CD4-positive, alpha-beta T cell treated with Interleukin-6 at 100 ng/mL for 8 hours (primary cell): ENCODE data around the gene MIAT.

Source experiments
- DNase-seq: peaks from one replicate; pipeline ENCODE4 v3.0.0-alpha.2; 2020; ENCODE audit warnings: mixed read lengths, low spot score

MIAT gene

DNA sequence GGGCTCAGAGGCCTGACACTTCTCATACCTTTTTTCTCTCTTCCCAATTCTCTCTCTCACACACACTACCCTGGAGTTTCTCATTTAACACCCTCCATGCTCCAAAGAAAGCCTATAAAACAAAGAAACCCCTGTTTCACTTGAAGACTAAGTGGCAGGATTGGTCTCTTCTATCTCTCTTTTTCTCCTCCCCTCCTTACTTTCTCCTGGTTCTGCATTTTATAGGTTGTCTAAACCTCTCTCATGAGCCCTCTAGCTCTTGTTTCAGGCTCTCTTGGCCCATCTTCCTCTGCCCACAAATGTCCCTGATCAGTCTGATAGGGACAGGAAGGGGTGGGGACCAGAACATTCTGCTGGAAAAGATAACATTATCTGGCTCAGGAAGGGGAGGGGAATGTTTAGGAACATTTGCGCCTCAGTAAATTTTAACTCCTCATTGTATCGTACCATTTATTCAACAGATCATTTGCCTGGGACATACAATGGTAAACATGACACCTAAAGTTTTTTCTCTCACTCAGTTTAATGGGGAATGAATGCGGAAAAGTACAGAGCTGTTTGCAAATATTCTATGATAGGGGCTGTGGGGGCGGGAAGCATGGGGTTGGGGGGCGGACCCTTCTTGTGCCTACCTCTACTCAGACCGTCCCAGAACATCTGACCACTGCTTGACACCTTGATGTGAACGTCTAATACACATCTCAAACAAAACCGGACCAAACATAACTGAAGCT is 24.8 kb upstream of the MIAT start:
- DNase-seq = no peak

GRCh38 chr22:26634189-26634588 is 23.2 kb upstream of the MIAT start:
- DNase-seq = no peak

GRCh38 chr22:26635117-26635516 is 22.3 kb upstream of the MIAT start:
- no peak for DNase-seq

DNA sequence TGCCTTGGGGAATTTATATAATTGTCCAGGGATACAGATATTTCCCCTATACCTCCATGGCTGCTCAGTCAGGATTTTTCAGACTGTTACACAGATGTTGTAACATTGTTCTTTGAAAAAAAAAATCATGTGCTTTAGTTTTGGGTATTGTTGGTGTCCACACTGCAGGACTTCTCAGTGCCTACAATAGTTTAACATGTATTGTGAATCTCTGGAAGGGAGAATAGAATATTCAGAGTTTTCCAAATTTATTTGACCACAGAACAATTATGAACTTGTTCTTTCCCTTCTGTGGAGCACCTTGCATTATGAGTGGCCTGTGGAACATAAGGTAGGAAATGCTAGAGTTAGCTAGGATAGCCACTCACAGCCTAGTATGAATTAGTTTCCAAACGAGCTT is 21.1 kb upstream of the MIAT start:
- DNase-seq = no peak

DNA sequence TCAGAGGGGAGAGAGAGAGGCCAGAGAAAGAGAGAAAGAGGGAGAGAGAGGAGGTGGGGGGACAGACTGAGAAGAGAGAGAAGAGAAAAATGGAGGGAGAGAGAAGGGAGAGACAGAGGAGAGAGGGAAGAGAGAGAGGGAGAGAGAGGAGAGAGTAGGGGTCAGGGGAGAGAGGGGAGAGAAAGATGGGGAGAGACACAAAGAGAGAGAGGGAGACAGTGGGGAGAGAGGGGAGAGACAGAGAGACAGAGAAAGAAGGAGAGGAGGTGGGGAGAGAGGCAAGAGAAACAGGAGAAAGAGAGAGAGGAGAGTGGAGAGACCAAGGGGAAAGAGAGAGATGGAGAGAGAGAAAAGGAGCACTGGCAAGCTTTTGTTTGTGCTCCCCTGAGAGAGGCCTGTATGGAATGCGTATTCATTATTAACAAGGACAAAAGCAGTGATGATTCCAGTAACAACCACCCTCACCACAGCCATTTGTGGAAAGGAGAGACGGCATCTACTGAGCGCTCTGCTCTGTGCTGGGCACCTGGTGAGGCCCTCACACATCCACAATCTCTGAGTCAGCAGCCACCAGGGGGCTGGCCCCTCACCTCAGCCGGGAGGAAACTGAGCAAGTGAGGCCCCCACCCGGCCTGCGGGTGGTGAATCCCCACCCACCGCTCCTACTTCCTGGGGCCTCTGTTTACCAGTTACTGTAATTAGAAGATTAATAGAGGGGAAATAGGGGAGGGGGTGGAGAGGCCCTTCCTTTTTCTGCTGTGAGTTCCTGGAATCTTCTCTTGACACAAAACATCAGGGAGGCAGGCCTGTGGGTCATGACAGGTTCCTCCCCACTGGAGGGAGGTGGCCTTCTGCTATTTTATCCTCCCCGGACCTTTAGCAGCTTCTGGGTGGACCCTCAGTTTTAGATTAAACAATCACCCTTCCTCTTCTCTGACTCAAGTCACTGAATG is 14.6 kb upstream of the MIAT start:
- peak; percentile 86 for DNase-seq

- DNase-seq = peak; percentile 15
Measured at GRCh38 chr22:26643418-26644100, 13.8 kb upstream of the MIAT start.

DNA sequence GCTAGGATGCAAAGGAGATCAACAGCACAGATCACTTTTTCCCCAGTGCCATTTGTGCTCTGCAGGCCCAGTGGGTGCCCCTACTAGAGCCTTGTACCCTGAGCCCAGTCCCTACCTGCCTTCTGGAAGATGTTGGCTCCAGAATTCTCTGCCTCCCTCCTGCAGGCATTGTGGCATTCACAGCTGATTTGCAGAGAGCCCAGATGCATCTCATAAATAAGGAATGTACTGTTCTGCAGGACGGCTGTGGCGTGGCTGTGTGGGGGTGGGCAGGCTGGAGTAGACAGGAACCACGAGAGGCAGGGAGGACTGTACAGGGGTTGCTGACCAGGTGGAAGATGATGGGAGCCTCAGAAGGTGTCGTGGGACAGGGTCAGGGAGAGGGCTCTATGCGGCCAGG is 11.2 kb upstream of the MIAT start:
- no peak for DNase-seq

DNA sequence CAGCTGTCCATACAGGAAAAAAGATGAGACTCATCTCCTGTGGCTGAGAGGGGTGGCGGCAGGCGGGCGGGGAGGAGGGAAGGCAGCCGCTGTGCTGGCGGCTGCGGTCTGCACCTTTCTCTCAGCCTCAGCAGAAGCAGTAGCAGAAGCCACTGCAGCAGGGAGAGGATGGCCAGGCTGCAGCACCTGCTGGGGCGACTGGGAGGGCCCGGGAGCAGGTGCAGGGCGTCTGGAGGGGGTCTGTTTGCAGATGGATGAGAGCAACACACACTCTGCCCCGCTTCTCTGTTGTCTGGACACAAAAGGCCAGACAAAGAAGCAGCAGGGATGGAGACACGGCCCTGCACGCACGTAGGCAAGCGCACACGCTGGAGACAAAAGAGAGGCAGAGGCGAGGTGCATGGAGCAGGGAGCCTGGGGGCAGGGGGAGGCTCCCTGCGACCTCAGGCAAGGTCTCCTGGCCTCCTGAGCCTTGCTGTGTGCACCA is 9.3 kb upstream of the MIAT start:
- DNase-seq = peak; percentile 56

DNA sequence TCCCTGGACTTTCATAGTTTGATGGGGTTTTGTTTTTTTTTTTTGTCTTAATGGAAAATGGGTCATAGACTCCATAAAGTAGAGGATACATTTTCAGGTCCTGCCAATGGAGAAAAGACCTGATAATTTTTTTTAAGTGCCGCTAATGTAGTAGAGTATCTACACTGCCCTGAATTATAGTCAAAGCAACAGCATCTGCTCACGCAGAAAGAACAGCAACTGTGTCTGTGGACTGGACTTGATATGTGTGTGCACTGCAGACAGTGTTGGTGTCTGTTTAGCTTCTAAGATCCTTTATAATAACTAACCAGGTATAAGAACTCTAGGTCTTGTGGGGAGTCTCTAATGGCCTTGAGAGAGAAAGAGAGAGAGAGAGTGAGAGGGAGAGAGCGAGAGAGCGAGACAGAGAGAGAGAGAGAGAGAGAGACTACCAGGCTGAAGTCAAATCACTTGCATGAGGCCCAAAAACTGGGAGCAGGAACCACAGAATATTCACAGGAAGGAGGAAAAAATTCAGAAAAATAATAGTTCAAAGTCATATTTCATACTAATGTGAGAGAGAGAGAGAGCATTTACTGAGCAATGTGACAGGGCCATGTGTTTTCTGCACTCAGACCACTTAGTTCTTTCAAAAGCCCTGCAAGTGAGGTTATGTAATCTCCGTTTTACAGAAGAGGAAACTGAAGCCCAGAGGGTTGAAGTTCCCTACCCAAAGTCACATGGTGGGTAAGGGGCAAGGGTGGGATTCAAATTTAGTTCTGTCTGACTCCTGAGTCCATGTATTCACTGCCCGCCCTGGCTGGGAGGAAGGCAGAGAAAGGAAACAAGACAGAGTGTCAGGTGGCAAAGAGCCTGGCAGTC is 8.6 kb upstream of the MIAT start:
- no peak for DNase-seq

- DNase-seq = no peak
Measured at GRCh38 chr22:26650722-26651421, 6.5 kb upstream of the MIAT start.

DNA sequence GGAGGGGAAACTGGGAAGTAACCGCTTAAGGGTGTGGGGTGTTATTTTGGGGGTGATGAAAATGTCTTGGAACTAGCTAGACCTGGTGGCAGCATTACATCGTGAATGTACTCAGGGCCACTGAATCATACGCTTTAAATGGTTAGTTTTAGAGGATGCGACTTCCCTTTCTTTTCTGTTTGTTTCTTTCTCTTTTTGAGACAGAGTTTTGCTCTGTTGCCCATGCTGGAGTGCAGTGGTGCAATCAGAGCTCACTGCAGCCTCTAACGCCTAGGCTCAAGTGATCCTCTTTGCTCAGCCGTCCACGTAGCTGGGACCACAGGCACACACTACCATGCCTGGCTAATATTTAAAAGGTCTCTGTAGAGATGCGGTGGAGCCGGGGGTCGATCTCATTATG is 5.6 kb upstream of the MIAT start:
- no peak for DNase-seq

- DNase-seq = peak; percentile 17
Measured at GRCh38 chr22:26658161-26658560, 773 bp downstream of the MIAT start.

DNA sequence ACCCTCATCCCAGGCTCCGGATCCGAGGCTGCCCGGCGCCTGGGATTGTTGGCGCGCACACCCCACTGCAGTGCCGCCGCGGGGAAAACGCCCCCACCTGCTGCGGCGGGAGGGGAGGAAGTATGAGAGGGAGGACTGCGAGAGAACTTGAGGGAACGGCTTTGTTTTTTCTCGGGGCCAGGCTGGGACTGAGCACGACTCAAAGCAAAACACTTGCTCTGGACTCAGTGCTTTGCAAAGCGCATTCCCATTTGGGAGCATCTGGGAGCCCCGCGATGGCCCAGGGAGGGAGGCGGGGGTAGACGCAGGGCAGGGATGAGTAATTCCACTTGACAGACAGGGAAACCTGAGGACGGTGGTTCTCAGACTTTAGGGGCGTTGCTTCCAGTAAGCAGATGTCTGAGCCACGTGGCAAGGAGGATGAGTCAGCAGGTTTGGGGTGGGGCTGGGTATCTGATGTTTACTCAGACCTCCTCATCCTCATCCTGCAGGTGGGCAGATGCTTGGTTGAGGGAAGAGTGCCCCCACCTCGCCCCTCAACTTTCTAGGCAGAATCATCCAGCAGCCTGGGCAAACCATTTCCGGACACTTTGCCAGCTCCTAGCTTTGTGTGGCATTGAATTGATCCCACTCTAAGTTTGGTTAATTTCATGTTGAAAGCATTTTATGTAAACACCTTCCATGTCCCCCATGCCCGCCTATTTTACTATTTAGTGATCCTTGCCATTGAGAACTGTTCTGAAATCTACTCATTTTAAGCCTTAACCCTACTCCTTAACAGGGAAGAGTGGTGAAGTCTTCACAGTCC is 1.5 kb downstream of the MIAT start:
- peak; percentile 77 for DNase-seq

DNA sequence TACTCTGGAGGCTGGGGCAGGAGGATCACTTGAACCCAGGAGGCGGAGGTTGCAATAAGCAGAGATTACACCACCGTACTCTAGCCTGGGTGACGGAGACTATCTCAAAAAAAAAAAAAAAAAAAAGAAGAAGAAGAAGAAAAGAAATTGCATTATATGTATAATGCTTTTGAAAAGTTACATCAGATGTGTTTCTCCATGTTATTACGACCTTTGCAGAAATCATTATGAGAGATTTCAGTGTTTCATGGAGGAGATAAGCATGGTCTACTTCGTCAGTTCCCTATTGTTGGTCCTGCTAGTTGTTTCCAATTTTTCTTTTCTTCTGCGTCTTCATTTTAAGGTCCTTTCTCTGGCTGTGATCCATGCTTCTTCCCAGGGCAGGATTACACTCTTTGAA is 3.0 kb downstream of the MIAT start:
- DNase-seq = no peak

GRCh38 chr22:26660961-26661578 is 3.7 kb downstream of the MIAT start:
- no peak for DNase-seq

DNA sequence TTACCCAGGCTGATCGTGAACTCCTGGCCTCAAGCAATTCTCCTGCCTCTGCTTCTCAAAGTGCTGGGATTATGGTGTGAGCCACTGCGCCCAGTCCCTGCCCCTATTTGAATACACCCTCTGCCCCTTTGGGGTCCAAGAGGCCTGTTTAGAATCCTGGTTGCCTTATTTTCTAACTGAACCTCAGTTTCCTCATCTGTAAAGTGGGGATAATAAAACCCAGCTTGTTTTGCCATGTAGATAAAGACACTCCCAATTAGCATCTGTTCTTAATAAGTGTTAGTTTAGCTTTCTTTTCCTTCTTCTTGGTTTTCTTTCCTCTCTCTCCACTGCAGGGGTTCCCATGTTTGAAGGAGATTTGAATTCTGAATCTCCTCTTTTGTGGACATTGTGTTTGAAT is 4.8 kb downstream of the MIAT start:
- DNase-seq = no peak

DNA sequence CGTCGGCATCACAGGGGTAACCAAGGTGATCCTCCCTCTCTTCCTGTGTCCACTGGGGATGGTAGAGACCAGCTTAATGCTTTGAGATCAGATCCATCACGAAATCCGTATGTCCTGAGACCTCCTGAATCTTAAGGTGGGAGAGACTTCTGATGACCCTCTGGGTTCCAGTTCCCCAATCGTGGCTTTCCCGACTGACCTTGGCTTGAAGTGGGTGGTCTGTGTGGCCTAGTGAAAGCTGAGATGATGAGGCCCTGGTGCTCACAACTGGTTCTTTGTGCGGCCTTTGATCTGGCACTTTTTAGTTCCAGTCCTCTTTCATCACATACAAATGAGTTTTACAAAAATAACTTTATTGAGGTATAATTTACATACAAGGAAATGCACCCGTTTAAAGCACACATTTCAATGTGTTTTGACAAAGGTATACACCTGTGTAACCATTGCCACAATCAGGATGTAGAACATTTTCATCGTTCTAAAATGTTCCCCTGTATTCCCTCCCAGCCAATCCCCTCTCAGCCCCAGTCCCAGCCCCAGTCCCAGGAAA is 6.1 kb downstream of the MIAT start:
- no peak for DNase-seq

GRCh38 chr22:26665813-26666231 is 8.4 kb downstream of the MIAT start:
- DNase-seq = no peak

GRCh38 chr22:26667140-26667539 is 9.8 kb downstream of the MIAT start:
- DNase-seq = no peak
